GM21381 (cell line): ENCODE measurements around the gene SARS2.
"Not testable (repeated sequence)": the region's sequence is repeated elsewhere in the genome, so short reads cannot be mapped to it uniquely, and the experiment has no call there.

ENCODE experiments used
- ATAC-seq: cut with Tn5 transposase; IDR thresholded peaks from one replicate; pipeline ENCODE4 v1.9.1; 2021; ENCODE audit warnings: mild to moderate bottlenecking, moderate library complexity; ENCODE audit not compliant: unreplicated experiment

The SARS2 gene

GRCh38 chr19:38946229-38947010 lies 15.9 kb upstream of the SARS2 start:
- ATAC-seq: no peak

GRCh38 chr19:38945562-38946228 lies 15.1 kb upstream of the SARS2 start:
- ATAC-seq: no peak

GRCh38 chr19:38944981-38945506 lies 14.5 kb upstream of the SARS2 start:
- no peak for ATAC-seq

GRCh38 chr19:38942471-38943181 lies 12.1 kb upstream of the SARS2 start:
- ATAC-seq: no peak

GRCh38 chr19:38941979-38942378 lies 11.4 kb upstream of the SARS2 start:
- ATAC-seq: no peak

- not testable (repeated sequence) for ATAC-seq
Observed at GRCh38 chr19:38941466-38941865, 10.9 kb upstream of the SARS2 start.

GRCh38 chr19:38939957-38940356 lies 9.4 kb upstream of the SARS2 start:
- no peak for ATAC-seq

- ATAC-seq: no peak
Observed at GRCh38 chr19:38933544-38933943, 3.0 kb upstream of the SARS2 start.

GRCh38 chr19:38932425-38933179 lies 2.0 kb upstream of the SARS2 start:
- no peak for ATAC-seq

GRCh38 chr19:38931521-38931793 lies 894 bp upstream of the SARS2 start:
- no peak for ATAC-seq

- peak; percentile 91 for ATAC-seq
Observed at GRCh38 chr19:38930776-38931520, 385 bp upstream of the SARS2 start, which contains the start of gene MRPS12. MRPS12 (plus strand) TSS chr19:38930944; CDS start chr19:38931295, 351 bp downstream.

- no peak for ATAC-seq
Observed at GRCh38 chr19:38928391-38929001, 2.1 kb downstream of the SARS2 start.

GRCh38 chr19:38924388-38924787 lies 6.2 kb downstream of the SARS2 start:
- no peak for ATAC-seq

GRCh38 chr19:38922482-38922881 lies 8.1 kb downstream of the SARS2 start:
- ATAC-seq: no peak

GRCh38 chr19:38921420-38922274 lies 8.9 kb downstream of the SARS2 start:
- no peak for ATAC-seq

GRCh38 chr19:38920602-38921419 lies 9.8 kb downstream of the SARS2 start:
- ATAC-seq: no peak

- ATAC-seq: no peak
Observed at GRCh38 chr19:38919837-38920601, 10.5 kb downstream of the SARS2 start.
